K562 (cell line): Measurements from ENCODE around the gene CRADD. TPM values are rescaled to one million over a fixed set of nuclear protein-coding genes. Genes with fewer than 3 reads are reported as not detected.
A peak's percentile ranks its signal among the peaks of the same experiment; 100 is the strongest.

Source experiments
- AFF4 ChIP-seq: sonication (generic); formaldehyde crosslinking; IDR thresholded peaks from 2 replicates; pipeline ENCODE4 v1.8.0; 2023; ENCODE audit warnings: mild to moderate bottlenecking, missing genetic modification reagents
- BHLHE40 ChIP-seq: IDR thresholded peaks from 2 replicates; pipeline ENCODE4 v1.6.1; 2011; ENCODE audit warnings: low read length, improper control_type of control experiment
- C11orf30 ChIP-seq: fragments of 450-650 bp; IDR thresholded peaks from 2 replicates; pipeline ENCODE4 v1.6.1; 2016; ENCODE audit warnings: low read depth, mild to moderate bottlenecking
- CBFB ChIP-seq: sonication (generic); formaldehyde crosslinking; IDR thresholded peaks from 2 replicates; pipeline ENCODE4 v1.4.0; 2020; ENCODE audit warnings: mild to moderate bottlenecking, missing genetic modification reagents
- MTF1 ChIP-seq: fragments of 250-450 bp; sonication (Bioruptor Pico); IDR thresholded peaks from 2 replicates; pipeline ENCODE4 v1.9.0; 2021; ENCODE audit warnings: moderate library complexity, mild to moderate bottlenecking, inconsistent platforms, borderline replicate concordance
- POU5F1 ChIP-seq: fragments of 150-350 bp; IDR thresholded peaks from 2 replicates; pipeline ENCODE4 v1.6.1; 2014; ENCODE audit warnings: borderline replicate concordance, low read length, low read depth, mild to moderate bottlenecking; ENCODE audit not compliant: partially characterized antibody
- SIN3A ChIP-seq, 2 experiments: fragments of 150-350 bp in 1 of 2; IDR thresholded peaks; 2 replicates each; pipeline ENCODE4 v1.6.1; 2011 to 2016; ENCODE audit warnings: borderline replicate concordance in 2 of 2, low read depth in 2 of 2, low read length in 2 of 2, mild to moderate bottlenecking in 2 of 2, moderate library complexity in 2 of 2; ENCODE audit not compliant: control insufficient read depth in 1 of 2
- SPI1 ChIP-seq: IDR thresholded peaks from 2 replicates; pipeline ENCODE4 v1.6.1; 2011; ENCODE audit warnings: low read depth, low read length, control low read depth, borderline replicate concordance
- TEAD2 ChIP-seq: fragments of 450-650 bp; IDR thresholded peaks from 2 replicates; pipeline ENCODE4 v1.6.1; 2016; ENCODE audit warnings: missing genetic modification characterization, control low read depth, missing compliant biosample characterization
- ZNF197 ChIP-seq: fragments of 200-800 bp; sonication (Bioruptor generic); IDR thresholded peaks from 2 replicates; pipeline ENCODE4 v1.6.1; 2016; ENCODE audit warnings: low read depth, missing genetic modification characterization, missing compliant biosample characterization
- ZNF347 ChIP-seq: fragments of 450-650 bp; formaldehyde crosslinking; IDR thresholded peaks from 2 replicates; pipeline ENCODE4 v1.4.0; 2020; ENCODE audit warnings: low read depth, mild to moderate bottlenecking, moderate library complexity
- ZNF408 ChIP-seq: fragments of 250-450 bp; sonication (Bioruptor Pico); IDR thresholded peaks from 2 replicates; pipeline ENCODE4 v1.4.0; 2020; ENCODE audit warnings: low read depth, mild to moderate bottlenecking, moderate library complexity
- ZNF444 ChIP-seq: fragments of 250-450 bp; sonication (Bioruptor Pico); IDR thresholded peaks from 2 replicates; pipeline ENCODE4 v1.4.0; 2020; ENCODE audit warnings: mild to moderate bottlenecking, moderate library complexity
- ZSCAN32 ChIP-seq: fragments of 450-650 bp; formaldehyde crosslinking; IDR thresholded peaks from 2 replicates; pipeline ENCODE4 v1.4.0; 2020; ENCODE audit warnings: mild to moderate bottlenecking, moderate library complexity
- ZZZ3 ChIP-seq: fragments of 450-650 bp; IDR thresholded peaks from 2 replicates; pipeline ENCODE4 v1.6.1; 2016; ENCODE audit warnings: antibody characterized with exemption, mild to moderate bottlenecking, moderate library complexity
- polyA plus RNA-seq, 8 experiments: library from polyadenylated mRNA; depleted of rRNA in 4 of 8; stranded (reverse) in 5 of 8; unstranded in 3 of 8; fragments of >200 nt; fragmentation: Nextera tagmentation in 2 of 8; fragmentation: Illumina TruSeq in 1 of 8; extraction: Ambion mirVana in 2 of 8; extraction: Trizol in 1 of 8; gene quantifications; 2 replicates each; pipeline versions ENCODE4 v1.2.1 to v1.2.3, GENCODE V29; 2011 to 2014; ENCODE audit warnings: inconsistent platforms in 1 of 8, missing spikeins in 1 of 8
- total RNA-seq, 7 experiments: library from RNA; depleted of rRNA in 6 of 7; stranded (reverse); fragments of >200 nt in 6 of 7; fragmentation: Illumina TruSeq in 2 of 7; extraction: Trizol in 2 of 7; gene quantifications; 2 replicates each; pipeline versions ENCODE4 v1.2.1 to v1.2.3, GENCODE V29; 2011 to 2021; ENCODE audit warnings: low replicate concordance in 1 of 7
- TF ChIP-seq, protein P1 (sequence below): fragments of 150-350 bp; conservative IDR thresholded peaks from 2 replicates; pipeline ENCODE4 v1.6.1; 2014; ENCODE audit warnings: low read length
- TF ChIP-seq, protein P2 (sequence below): fragments of 450-650 bp; IDR thresholded peaks from 2 replicates; pipeline ENCODE4 v1.6.1; 2016; ENCODE audit warnings: low read depth, mild to moderate bottlenecking, moderate library complexity

Gene CRADD
- total and polyA plus RNA-seq, 9 of the 15 experiments (the other 6 are each of a cell fraction or from before 2014, with no cell fraction given): 20.5 to 41.1 (median 25.9) TPM

- TF ChIP-seq, protein P1, sequence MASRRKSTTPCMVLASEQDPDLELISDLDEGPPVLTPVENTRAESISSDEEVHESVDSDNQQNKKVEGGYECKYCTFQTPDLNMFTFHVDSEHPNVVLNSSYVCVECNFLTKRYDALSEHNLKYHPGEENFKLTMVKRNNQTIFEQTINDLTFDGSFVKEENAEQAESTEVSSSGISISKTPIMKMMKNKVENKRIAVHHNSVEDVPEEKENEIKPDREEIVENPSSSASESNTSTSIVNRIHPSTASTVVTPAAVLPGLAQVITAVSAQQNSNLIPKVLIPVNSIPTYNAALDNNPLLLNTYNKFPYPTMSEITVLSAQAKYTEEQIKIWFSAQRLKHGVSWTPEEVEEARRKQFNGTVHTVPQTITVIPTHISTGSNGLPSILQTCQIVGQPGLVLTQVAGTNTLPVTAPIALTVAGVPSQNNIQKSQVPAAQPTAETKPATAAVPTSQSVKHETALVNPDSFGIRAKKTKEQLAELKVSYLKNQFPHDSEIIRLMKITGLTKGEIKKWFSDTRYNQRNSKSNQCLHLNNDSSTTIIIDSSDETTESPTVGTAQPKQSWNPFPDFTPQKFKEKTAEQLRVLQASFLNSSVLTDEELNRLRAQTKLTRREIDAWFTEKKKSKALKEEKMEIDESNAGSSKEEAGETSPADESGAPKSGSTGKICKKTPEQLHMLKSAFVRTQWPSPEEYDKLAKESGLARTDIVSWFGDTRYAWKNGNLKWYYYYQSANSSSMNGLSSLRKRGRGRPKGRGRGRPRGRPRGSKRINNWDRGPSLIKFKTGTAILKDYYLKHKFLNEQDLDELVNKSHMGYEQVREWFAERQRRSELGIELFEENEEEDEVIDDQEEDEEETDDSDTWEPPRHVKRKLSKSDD: peak; percentile 94
- TF ChIP-seq CBFB (no peak; the same call in 1 of the 2 replicates), ZNF197 (CRISPR knock-in tag) (peak; percentile 96), TEAD2 (tag) (no peak), ZNF347 (CRISPR knock-in tag) (no peak), SPI1 (peak; percentile 97), BHLHE40 (peak; percentile 8; the same call in 1 of the 2 replicates), SIN3A (IDR thresholded peaks at IDR 0.05; ENCODE audit: borderline replicate concordance in 2 of 2, control insufficient read depth in 1 of 2, low read depth in 2 of 2, low read length in 2 of 2) (peak; percentile 41 to 76; a peak in 3 of 4 replicates), ZNF408 (CRISPR knock-in tag) (no peak), ZNF444 (no peak), ZZZ3 (no peak), C11orf30 (peak; percentile 57), AFF4 (CRISPR knock-in tag) (peak; percentile 86), POU5F1 (no peak), ZSCAN32 (CRISPR knock-in tag) (no peak), MTF1 (CRISPR knock-in tag) (no peak)
- TF ChIP-seq, protein P2, sequence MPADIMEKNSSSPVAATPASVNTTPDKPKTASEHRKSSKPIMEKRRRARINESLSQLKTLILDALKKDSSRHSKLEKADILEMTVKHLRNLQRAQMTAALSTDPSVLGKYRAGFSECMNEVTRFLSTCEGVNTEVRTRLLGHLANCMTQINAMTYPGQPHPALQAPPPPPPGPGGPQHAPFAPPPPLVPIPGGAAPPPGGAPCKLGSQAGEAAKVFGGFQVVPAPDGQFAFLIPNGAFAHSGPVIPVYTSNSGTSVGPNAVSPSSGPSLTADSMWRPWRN: no peak; the same call in 1 of the 2 replicates
These were observed at the start of gene CRADD (continued) for GRCh38 chr12:93677195-93678064.
